HG02938 (cell line): ENCODE data around the gene PRRT1.

Experiments
- ATAC-seq: cut with Tn5 transposase; IDR thresholded peaks from one replicate; pipeline ENCODE4 v1.9.1; 2021; ENCODE audit warnings: mild to moderate bottlenecking, moderate library complexity; ENCODE audit not compliant: unreplicated experiment

The PRRT1 gene

GRCh38 chr6:32127717-32128592 is 23.8 kb downstream of the PRRT1 start, which contains the start of gene ATF6B:
ATF6B (minus strand) TSS chr6:32128246; CDS start chr6:32128207, 39 bp downstream.
- peak; percentile 85 for ATAC-seq

- ATAC-seq, result no peak
Measured at GRCh38 chr6:32127409-32127716, 24.4 kb downstream of the PRRT1 start.

GRCh38 chr6:32126880-32127279 is 24.9 kb downstream of the PRRT1 start:
- no peak for ATAC-seq

GRCh38 chr6:32123681-32124080 is 28.1 kb downstream of the PRRT1 start:
- ATAC-seq, result no peak

GRCh38 chr6:32120573-32121059 is 31.1 kb downstream of the PRRT1 start:
- ATAC-seq, result no peak

- ATAC-seq, result no peak
Measured at GRCh38 chr6:32118782-32119628, 32.7 kb downstream of the PRRT1 start.

- ATAC-seq, result no peak
Measured at GRCh38 chr6:32117461-32117860, 34.3 kb downstream of the PRRT1 start.

- ATAC-seq, result no peak
Measured at GRCh38 chr6:32116674-32117073, 35.1 kb downstream of the PRRT1 start.

- ATAC-seq, result no peak
Measured at GRCh38 chr6:32115623-32116022, 36.1 kb downstream of the PRRT1 start.

- ATAC-seq, result no peak
Measured at GRCh38 chr6:32114796-32115195, 36.9 kb downstream of the PRRT1 start.

GRCh38 chr6:32113386-32114352 is 38.1 kb downstream of the PRRT1 start:
- no peak for ATAC-seq

- no peak for ATAC-seq
Measured at GRCh38 chr6:32112431-32112980, 39.2 kb downstream of the PRRT1 start.

GRCh38 chr6:32111424-32112066 is 40.2 kb downstream of the PRRT1 start:
- no peak for ATAC-seq

GRCh38 chr6:32110632-32111031 is 41.1 kb downstream of the PRRT1 start:
- ATAC-seq, result no peak

- ATAC-seq, result no peak
Measured at GRCh38 chr6:32109765-32110160, 42.0 kb downstream of the PRRT1 start.

- ATAC-seq, result no peak
Measured at GRCh38 chr6:32109114-32109764, 42.5 kb downstream of the PRRT1 start, which contains the start of gene TNXB. TNXB (minus strand) TSS chr6:32109338; CDS start chr6:32098198, 11,140 bp downstream.

GRCh38 chr6:32108727-32109113 is 43.0 kb downstream of the PRRT1 start:
- no peak for ATAC-seq

GRCh38 chr6:32108094-32108627 is 43.6 kb downstream of the PRRT1 start:
- no peak for ATAC-seq

GRCh38 chr6:32107406-32107805 is 44.3 kb downstream of the PRRT1 start:
- no peak for ATAC-seq
